ENCODE results near the gene CCDC92. TPM values are rescaled to one million over a fixed set of nuclear protein-coding genes. Genes with fewer than 3 reads are reported as not detected.

The CCDC92 gene
- total and polyA plus RNA-seq, 2 donors from 2014 or later: 39.3 to 41.4 TPM

GRCh38 chr12:123900871-123901376 is 71.7 kb downstream of the CCDC92 start:
- Histone ChIP-seq H3K27ac (ENCODE audit: low read depth in 2 of 2, low read length in 2 of 2) (no peak overlapping the region), H3K9ac (ENCODE audit: low read length in 3 of 3) (no peak overlapping the region), H3K27me3 (ENCODE audit: control insufficient read depth, insufficient read depth, low read length) (no peaks in the 10 kb centered on the region), H3K4me3 (ENCODE audit: low read length in 3 of 3) (no peak overlapping the region), H3K36me3 (ENCODE audit: control insufficient read depth in 2 of 3, insufficient read depth in 3 of 3, low read length in 3 of 3) (no peaks in the 10 kb centered on the region), H3K4me1 (ENCODE audit: control insufficient read depth in 2 of 3, insufficient read depth in 2 of 3, low read depth in 1 of 3, low read length in 3 of 3) (no peaks in the 10 kb centered on the region), H3K9me3 (ENCODE audit: control insufficient read depth in 2 of 3, insufficient read depth in 1 of 3, low read length in 3 of 3) (no peaks in the 10 kb centered on the region)
- intact Hi-C loops (cut with DNase I): loop anchor here (10.0 kb wide), 1 partner anchor 84 kb away; no protein-coding TSS in a partner anchor
- peak in 4 of 5 donors; percentile 76 to 81 (median 77) for DNase-seq
- no peak for TF ChIP-seq CTCF (IDR thresholded peaks at IDR 0.05; ENCODE audit: borderline replicate concordance, extremely low read depth, insufficient read depth)
- FAIRE-seq: no peak

GRCh38 chr12:123899368-123899767 is 73.3 kb downstream of the CCDC92 start:
- DNase-seq: no peak
- Histone ChIP-seq H3K4me1 (ENCODE audit: control insufficient read depth in 2 of 3, insufficient read depth in 2 of 3, low read depth in 1 of 3, low read length in 3 of 3) (no peaks in the 10 kb centered on the region), H3K4me3 (ENCODE audit: low read length in 3 of 3) (no peak overlapping the region), H3K27ac (ENCODE audit: low read depth in 2 of 2, low read length in 2 of 2) (no peak overlapping the region), H3K9me3 (ENCODE audit: control insufficient read depth in 2 of 3, insufficient read depth in 1 of 3, low read length in 3 of 3) (no peaks in the 10 kb centered on the region), H3K9ac (ENCODE audit: low read length in 3 of 3) (no peak overlapping the region), H3K36me3 (ENCODE audit: control insufficient read depth in 2 of 3, insufficient read depth in 3 of 3, low read length in 3 of 3) (no peaks in the 10 kb centered on the region), H3K27me3 (ENCODE audit: control insufficient read depth, insufficient read depth, low read length) (no peaks in the 10 kb centered on the region)
- intact Hi-C loops (cut with DNase I): no loop called here
- TF ChIP-seq CTCF (IDR thresholded peaks at IDR 0.05; ENCODE audit: borderline replicate concordance, extremely low read depth, insufficient read depth): no peak
- FAIRE-seq: no peak

- Histone ChIP-seq H3K4me1 (ENCODE audit: control insufficient read depth in 2 of 3, insufficient read depth in 2 of 3, low read depth in 1 of 3, low read length in 3 of 3) (no peaks in the 10 kb centered on the region), H3K9ac (ENCODE audit: low read length in 3 of 3) (no peak overlapping the region), H3K4me3 (ENCODE audit: low read length in 3 of 3) (no peak overlapping the region), H3K9me3 (ENCODE audit: control insufficient read depth in 2 of 3, insufficient read depth in 1 of 3, low read length in 3 of 3) (no peaks in the 10 kb centered on the region), H3K27me3 (ENCODE audit: control insufficient read depth, insufficient read depth, low read length) (no peaks in the 10 kb centered on the region), H3K27ac (ENCODE audit: low read depth in 2 of 2, low read length in 2 of 2) (no peak overlapping the region), H3K36me3 (ENCODE audit: control insufficient read depth in 2 of 3, insufficient read depth in 3 of 3, low read length in 3 of 3) (no peaks in the 10 kb centered on the region)
- intact Hi-C loops (cut with DNase I): no loop called here
- TF ChIP-seq CTCF (IDR thresholded peaks at IDR 0.05; ENCODE audit: borderline replicate concordance, extremely low read depth, insufficient read depth): no peak
- FAIRE-seq (no peak), DNase-seq (no peak)
Measured at GRCh38 chr12:123898673-123899072, 74.0 kb downstream of the CCDC92 start.

GRCh38 chr12:123897221-123897620 is 75.4 kb downstream of the CCDC92 start:
- Histone ChIP-seq H3K27me3 (ENCODE audit: control insufficient read depth, insufficient read depth, low read length) (no peaks in the 10 kb centered on the region), H3K27ac (ENCODE audit: low read depth in 2 of 2, low read length in 2 of 2) (no peak overlapping the region), H3K36me3 (ENCODE audit: control insufficient read depth in 2 of 3, insufficient read depth in 3 of 3, low read length in 3 of 3) (no peaks in the 10 kb centered on the region), H3K9me3 (ENCODE audit: control insufficient read depth in 2 of 3, insufficient read depth in 1 of 3, low read length in 3 of 3) (no peaks in the 10 kb centered on the region), H3K4me1 (ENCODE audit: control insufficient read depth in 2 of 3, insufficient read depth in 2 of 3, low read depth in 1 of 3, low read length in 3 of 3) (no peaks in the 10 kb centered on the region), H3K9ac (ENCODE audit: low read length in 3 of 3) (no peak overlapping the region), H3K4me3 (ENCODE audit: low read length in 3 of 3) (no peak overlapping the region)
- DNase-seq (no peak), FAIRE-seq (no peak)
- no peak for TF ChIP-seq CTCF (IDR thresholded peaks at IDR 0.05; ENCODE audit: borderline replicate concordance, extremely low read depth, insufficient read depth)
- intact Hi-C loops (cut with DNase I): no loop called here

Measured in kidney (tissue), 14 donors.